GM19455 (cell line): Measurements from ENCODE around the gene KDM2B.
"Not testable (repeated sequence)": the region's sequence is repeated elsewhere in the genome, so short reads cannot be mapped to it uniquely, and the experiment has no call there.

Source experiments
- ATAC-seq: cut with Tn5 transposase; IDR thresholded peaks from one replicate; pipeline ENCODE4 v1.9.1; 2021; ENCODE audit not compliant: unreplicated experiment

KDM2B gene

DNA sequence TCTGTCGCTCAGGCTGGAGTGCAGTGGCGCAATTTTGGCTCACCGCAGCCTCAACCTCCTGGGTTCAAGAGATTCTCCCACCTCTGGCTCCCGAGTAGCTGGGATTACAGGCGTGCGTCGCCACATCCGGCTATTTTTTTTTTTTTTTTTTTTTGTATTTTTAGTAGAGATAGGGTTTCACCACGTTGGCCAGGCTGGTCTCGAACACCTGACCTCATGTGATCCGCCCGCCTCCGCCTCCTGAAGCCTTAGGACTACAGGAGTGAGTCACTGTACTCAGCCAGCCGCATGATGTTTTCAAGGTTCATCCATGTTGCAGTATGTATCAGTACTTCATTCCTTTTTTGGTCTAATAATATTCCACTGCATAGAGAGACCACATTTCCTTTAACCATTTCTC lies 183.3 kb downstream of the KDM2B start:
- no peak for ATAC-seq

DNA sequence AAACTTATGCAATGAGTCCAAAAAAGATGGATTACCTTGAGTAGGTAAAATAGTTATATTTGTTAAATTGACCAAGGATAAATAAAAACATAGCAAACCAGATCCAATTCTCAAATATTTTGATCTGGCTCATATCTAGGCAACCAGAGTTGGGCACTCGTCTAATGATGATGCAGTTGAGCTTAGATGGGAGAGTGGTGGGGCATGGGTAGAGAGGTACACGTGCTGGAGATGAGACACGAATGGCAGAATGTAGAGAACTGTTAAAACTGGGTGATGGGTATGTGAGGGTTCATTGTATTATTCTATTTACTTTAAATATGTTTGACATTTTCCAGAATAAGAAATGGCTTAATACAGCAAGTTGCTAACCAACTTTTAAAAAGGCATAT lies 188.5 kb downstream of the KDM2B start:
- ATAC-seq: no peak

GRCh38 chr12:121391619-121392324 lies 189.1 kb downstream of the KDM2B start:
- no peak for ATAC-seq

GRCh38 chr12:121390856-121391255 lies 190.0 kb downstream of the KDM2B start:
- ATAC-seq: no peak

DNA sequence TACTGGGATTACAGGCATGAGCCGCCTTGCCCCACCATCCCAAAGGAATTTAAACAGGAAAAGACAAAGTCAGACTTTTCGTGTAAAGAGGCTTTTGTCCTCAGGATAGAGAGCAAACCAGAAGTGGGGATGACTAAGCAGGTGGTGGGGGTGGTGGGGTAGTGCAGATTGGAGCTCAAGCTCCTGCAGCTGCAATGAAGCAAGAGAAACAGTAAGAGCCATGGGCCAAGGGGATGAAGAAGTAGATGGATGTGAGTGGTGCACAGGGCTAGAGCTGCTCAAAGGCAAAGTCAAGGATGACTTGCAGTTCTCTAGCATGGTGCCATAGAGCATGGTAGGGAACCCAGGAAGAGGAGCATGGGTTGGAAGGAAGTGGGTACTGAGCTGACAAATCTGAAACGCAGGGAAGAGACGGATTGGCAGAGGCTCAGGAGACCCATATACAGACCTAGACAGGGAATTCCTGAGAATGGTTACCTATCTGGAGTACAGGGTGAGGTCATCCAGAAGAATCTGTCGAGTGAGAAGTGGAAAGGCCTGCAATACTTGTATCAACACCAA lies 192.3 kb downstream of the KDM2B start:
- ATAC-seq: no peak

DNA sequence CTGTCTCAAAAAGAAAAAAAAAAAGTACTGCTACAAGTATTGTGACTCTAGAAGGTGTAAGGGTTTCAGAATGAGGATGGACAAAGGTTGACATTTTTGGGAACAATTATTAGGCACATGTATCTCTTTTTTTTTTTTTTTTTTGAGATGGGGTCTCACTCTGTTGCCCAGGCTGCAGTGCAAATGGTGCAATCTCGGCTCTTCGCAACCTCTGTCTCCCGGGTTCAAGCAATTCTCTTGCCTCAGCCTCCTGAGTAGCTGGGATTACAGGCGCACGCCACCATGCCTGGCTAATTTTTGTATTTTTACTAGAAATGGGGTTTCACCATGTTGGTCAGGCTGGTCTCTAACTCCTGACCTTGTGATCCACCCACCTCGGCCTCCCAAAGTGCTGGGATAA lies 195.9 kb downstream of the KDM2B start:
- ATAC-seq: not testable (repeated sequence)

GRCh38 chr12:121383601-121384021 lies 197.2 kb downstream of the KDM2B start:
- no peak for ATAC-seq

DNA sequence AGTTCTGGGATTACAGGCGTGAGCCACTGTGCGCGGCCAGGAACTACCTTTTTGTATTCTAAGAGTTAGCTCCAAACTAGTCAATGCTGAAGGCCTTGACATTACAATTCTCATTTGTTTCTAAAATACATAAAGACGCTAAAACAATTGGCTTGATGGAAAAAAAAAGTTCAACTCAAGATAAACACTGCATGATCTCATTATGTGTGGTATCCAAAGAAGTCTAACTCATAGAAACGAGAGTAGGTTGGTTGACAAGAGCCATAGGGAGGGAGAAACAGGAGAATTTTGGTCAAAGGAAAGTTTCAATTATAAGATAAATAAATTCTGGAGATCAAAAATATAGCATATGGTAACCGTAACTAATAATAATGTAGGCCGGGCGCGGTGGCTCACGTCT lies 200.9 kb downstream of the KDM2B start:
- no peak for ATAC-seq
